ENCODE results near the gene JAKMIP1.

The JAKMIP1 gene

GRCh38 chr4:6055436-6055835 is 144.9 kb downstream of the JAKMIP1 start:
- no peak for DNase-seq

- no peak for DNase-seq
Observed at GRCh38 chr4:6055030-6055429, 145.3 kb downstream of the JAKMIP1 start.

- DNase-seq, result no peak
Observed at GRCh38 chr4:6054162-6054922, 146.0 kb downstream of the JAKMIP1 start.

GRCh38 chr4:6052679-6053078 is 147.7 kb downstream of the JAKMIP1 start:
- DNase-seq, result no peak

GRCh38 chr4:6050551-6050950 is 149.8 kb downstream of the JAKMIP1 start:
- no peak for DNase-seq

- no peak for DNase-seq
Observed at GRCh38 chr4:6049985-6050384, 150.4 kb downstream of the JAKMIP1 start.

- no peak for DNase-seq
Observed at GRCh38 chr4:6049278-6049677, 151.1 kb downstream of the JAKMIP1 start.

GRCh38 chr4:6048537-6048936 is 151.8 kb downstream of the JAKMIP1 start:
- no peak for DNase-seq

GRCh38 chr4:6047130-6047673 is 153.1 kb downstream of the JAKMIP1 start:
- DNase-seq, result no peak

- DNase-seq, result no peak
Observed at GRCh38 chr4:6046526-6047129, 153.7 kb downstream of the JAKMIP1 start.

GRCh38 chr4:6044805-6045204 is 155.5 kb downstream of the JAKMIP1 start:
- DNase-seq, result no peak

GRCh38 chr4:6044276-6044675 is 156.1 kb downstream of the JAKMIP1 start:
- no peak for DNase-seq

- no peak for DNase-seq
Observed at GRCh38 chr4:6043843-6044242, 156.5 kb downstream of the JAKMIP1 start.

GRCh38 chr4:6043188-6043587 is 157.2 kb downstream of the JAKMIP1 start:
- DNase-seq, result no peak

- DNase-seq, result no peak
Observed at GRCh38 chr4:6042293-6043063, 157.9 kb downstream of the JAKMIP1 start.

GRCh38 chr4:6041800-6042199 is 158.5 kb downstream of the JAKMIP1 start:
- DNase-seq, result no peak

- DNase-seq, result no peak
Observed at GRCh38 chr4:6038711-6039110, 161.6 kb downstream of the JAKMIP1 start.

- DNase-seq, result no peak
Observed at GRCh38 chr4:6035786-6036185, 164.6 kb downstream of the JAKMIP1 start.

GRCh38 chr4:6033381-6033780 is 167.0 kb downstream of the JAKMIP1 start:
- no peak for DNase-seq

- no peak for DNase-seq
Observed at GRCh38 chr4:6032249-6033244, 167.8 kb downstream of the JAKMIP1 start.

- DNase-seq, result no peak
Observed at GRCh38 chr4:6031846-6032245, 168.5 kb downstream of the JAKMIP1 start.

- DNase-seq, result no peak
Observed at GRCh38 chr4:6030679-6031078, 169.7 kb downstream of the JAKMIP1 start.
